ENCODE measurements around the gene ZNF615.
A peak's percentile ranks its signal among the peaks of the same experiment; 100 is the strongest.
"Not testable (repeated sequence)": the region's sequence is repeated elsewhere in the genome, so short reads cannot be mapped to it uniquely, and the experiment has no call there.

The ZNF615 gene

GRCh38 chr19:51993422-51993821 is 14.6 kb downstream of the ZNF615 start:
- Histone ChIP-seq H3K27ac (ENCODE audit: poor library complexity, severe bottlenecking) (no peak overlapping the region), H3K36me3 (ENCODE audit: low read depth) (peaks cover 34% of the 10 kb centered on the region), H3K9me3 (ENCODE audit: severe bottlenecking) (peaks cover 41% of the 10 kb centered on the region), H3K4me3 (ENCODE audit: severe bottlenecking) (no peak overlapping the region), H3K27me3 (ENCODE audit: insufficient read depth, poor library complexity, severe bottlenecking) (no peaks in the 10 kb centered on the region), H3K4me1 (ENCODE audit: insufficient read depth, poor library complexity, severe bottlenecking) (no peaks in the 10 kb centered on the region)
- TF ChIP-seq, protein P1, sequence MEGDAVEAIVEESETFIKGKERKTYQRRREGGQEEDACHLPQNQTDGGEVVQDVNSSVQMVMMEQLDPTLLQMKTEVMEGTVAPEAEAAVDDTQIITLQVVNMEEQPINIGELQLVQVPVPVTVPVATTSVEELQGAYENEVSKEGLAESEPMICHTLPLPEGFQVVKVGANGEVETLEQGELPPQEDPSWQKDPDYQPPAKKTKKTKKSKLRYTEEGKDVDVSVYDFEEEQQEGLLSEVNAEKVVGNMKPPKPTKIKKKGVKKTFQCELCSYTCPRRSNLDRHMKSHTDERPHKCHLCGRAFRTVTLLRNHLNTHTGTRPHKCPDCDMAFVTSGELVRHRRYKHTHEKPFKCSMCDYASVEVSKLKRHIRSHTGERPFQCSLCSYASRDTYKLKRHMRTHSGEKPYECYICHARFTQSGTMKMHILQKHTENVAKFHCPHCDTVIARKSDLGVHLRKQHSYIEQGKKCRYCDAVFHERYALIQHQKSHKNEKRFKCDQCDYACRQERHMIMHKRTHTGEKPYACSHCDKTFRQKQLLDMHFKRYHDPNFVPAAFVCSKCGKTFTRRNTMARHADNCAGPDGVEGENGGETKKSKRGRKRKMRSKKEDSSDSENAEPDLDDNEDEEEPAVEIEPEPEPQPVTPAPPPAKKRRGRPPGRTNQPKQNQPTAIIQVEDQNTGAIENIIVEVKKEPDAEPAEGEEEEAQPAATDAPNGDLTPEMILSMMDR (IDR thresholded peaks at IDR 0.05; ENCODE audit: poor library complexity, severe bottlenecking), result no peak
- DNase-seq (ENCODE audit: low spot score) (no peak), ATAC-seq (ENCODE audit: low read depth) (no peak)

- Histone ChIP-seq H3K4me1 (ENCODE audit: insufficient read depth, poor library complexity, severe bottlenecking) (no peaks in the 10 kb centered on the region), H3K27me3 (ENCODE audit: insufficient read depth, poor library complexity, severe bottlenecking) (no peaks in the 10 kb centered on the region), H3K27ac (ENCODE audit: poor library complexity, severe bottlenecking) (no peak within 1 kb of the TSS), H3K36me3 (ENCODE audit: low read depth) (peaks cover 1% of the 10 kb centered on the region; the same call in 1 of the 2 replicates), H3K4me3 (ENCODE audit: severe bottlenecking) (peak within 1 kb of the TSS; percentile 68), H3K9me3 (ENCODE audit: severe bottlenecking) (peaks cover 13% of the 10 kb centered on the region)
- DNase-seq (ENCODE audit: low spot score) (peak; percentile 87), ATAC-seq (ENCODE audit: low read depth) (peak; percentile 97)
- TF ChIP-seq, protein P1 (IDR thresholded peaks at IDR 0.05; ENCODE audit: poor library complexity, severe bottlenecking), result no peak
Observed at GRCh38 chr19:51986309-51987291, 21.4 kb downstream of the ZNF615 start, which contains the start of gene ZNF350. Gene ZNF350 (minus strand): TSS chr19:51986840. CDS start chr19:51974360, 12,480 bp downstream.

GRCh38 chr19:51983361-51983760 is 24.6 kb downstream of the ZNF615 start:
- Histone ChIP-seq H3K4me1 (ENCODE audit: insufficient read depth, poor library complexity, severe bottlenecking) (no peaks in the 10 kb centered on the region), H3K9me3 (ENCODE audit: severe bottlenecking) (peaks cover 9% of the 10 kb centered on the region), H3K4me3 (ENCODE audit: severe bottlenecking) (no peak overlapping the region), H3K36me3 (ENCODE audit: low read depth) (peaks cover 5% of the 10 kb centered on the region; the same call in 1 of the 2 replicates), H3K27me3 (ENCODE audit: insufficient read depth, poor library complexity, severe bottlenecking) (no peaks in the 10 kb centered on the region), H3K27ac (ENCODE audit: poor library complexity, severe bottlenecking) (no peak overlapping the region)
- TF ChIP-seq, protein P1 (IDR thresholded peaks at IDR 0.05; ENCODE audit: poor library complexity, severe bottlenecking), result no peak
- DNase-seq (ENCODE audit: low spot score) (no peak), ATAC-seq (ENCODE audit: low read depth) (no peak)

DNA sequence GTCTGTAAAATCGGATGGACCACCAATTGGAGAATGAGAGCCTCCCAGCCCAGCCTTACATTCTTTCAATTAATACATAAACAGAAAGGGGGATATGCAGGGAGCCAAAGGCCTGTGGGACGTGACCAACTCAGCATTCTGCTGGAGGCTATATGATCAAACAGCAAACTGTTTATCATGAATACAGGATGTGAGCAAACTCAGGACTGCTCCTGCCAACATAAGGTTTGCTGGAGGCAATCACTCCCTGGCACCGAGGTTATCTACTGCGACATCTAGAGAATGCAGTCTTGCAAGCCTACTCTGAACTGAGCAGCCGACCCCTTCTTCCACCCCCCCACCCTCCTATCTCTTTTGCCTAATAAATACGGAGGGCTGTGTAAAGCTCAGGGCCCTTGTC is 27.1 kb downstream of the ZNF615 start:
- H3K36me3 ChIP-seq (ENCODE audit: low read depth); H3K27ac ChIP-seq (ENCODE audit: poor library complexity, severe bottlenecking); H3K4me1 ChIP-seq (ENCODE audit: insufficient read depth, poor library complexity, severe bottlenecking); H3K4me3 ChIP-seq (ENCODE audit: severe bottlenecking); H3K9me3 ChIP-seq (ENCODE audit: severe bottlenecking); DNase-seq (ENCODE audit: low spot score); ATAC-seq (ENCODE audit: low read depth); H3K27me3 ChIP-seq (ENCODE audit: insufficient read depth, poor library complexity, severe bottlenecking): not testable (repeated sequence)

- H3K27ac ChIP-seq (ENCODE audit: poor library complexity, severe bottlenecking), result no peak overlapping the region
- DNase-seq (ENCODE audit: low spot score), result no peak
- H3K4me1 ChIP-seq (ENCODE audit: insufficient read depth, poor library complexity, severe bottlenecking), result no peaks in the 10 kb centered on the region
- H3K4me3 ChIP-seq (ENCODE audit: severe bottlenecking), result no peak overlapping the region
- no peaks in the 10 kb centered on the region for H3K27me3 ChIP-seq (ENCODE audit: insufficient read depth, poor library complexity, severe bottlenecking)
- peaks cover 4% of the 10 kb centered on the region for H3K9me3 ChIP-seq (ENCODE audit: severe bottlenecking)
- TF ChIP-seq, protein P1 (IDR thresholded peaks at IDR 0.05; ENCODE audit: poor library complexity, severe bottlenecking), result no peak
- no peak for ATAC-seq (ENCODE audit: low read depth)
- H3K36me3 ChIP-seq (ENCODE audit: low read depth), result peaks cover 5% of the 10 kb centered on the region; the same call in 1 of the 2 replicates
Observed at GRCh38 chr19:51980116-51980736, 27.8 kb downstream of the ZNF615 start.
